Sigmoid colon (tissue), 7 donors: ENCODE measurements around the gene SPR. TPM values are rescaled to one million over a fixed set of nuclear protein-coding genes. Genes with fewer than 3 reads are reported as not detected.

ENCODE experiments used
- DNase-seq: peaks from one replicate; pipeline ENCODE4 v3.0.0-alpha.2; 2019
- H3K27ac ChIP-seq, 4 donors: fragments of 200-600 bp; sonication (generic); one replicate each; pipeline ENCODE4 v1.5.1; 2016 to 2019; ENCODE audit warnings: mild to moderate bottlenecking in 1 of 4
- H3K27me3 ChIP-seq, 3 donors: fragments of 200-600 bp; sonication (generic); one replicate each; pipeline ENCODE4 v1.5.1; 2019; ENCODE audit warnings: mild to moderate bottlenecking in 1 of 3
- H3K36me3 ChIP-seq, 4 donors: fragments of 200-600 bp; sonication (generic); one replicate each; pipeline ENCODE4 v1.5.1; 2016 to 2019
- H3K4me1 ChIP-seq, 4 donors: fragments of 200-600 bp; sonication (generic); one replicate each; pipeline ENCODE4 v1.5.1; 2017 to 2019
- H3K4me3 ChIP-seq, 4 donors: fragments of 200-600 bp; sonication (generic); one replicate each; pipeline ENCODE4 v1.5.1; 2017 to 2019; ENCODE audit warnings: mild to moderate bottlenecking in 2 of 4, moderate library complexity in 1 of 4
- H3K9me3 ChIP-seq, 4 donors: fragments of 200-600 bp in 3 of 4; sonication (generic) in 3 of 4; one replicate each; pipeline versions ENCODE4 v1.5.1 to v1.6.1; 2013 to 2019
- EP300 ChIP-seq, 4 donors: sonication (generic); formaldehyde crosslinking; IDR thresholded peaks; one replicate each; pipeline ENCODE4 v1.6.1; 2017; ENCODE audit warnings: antibody characterized with exemption in 4 of 4
- POLR2A ChIP-seq, 2 donors: fragments of 450-650 bp; IDR thresholded peaks; one replicate each; pipeline ENCODE4 v1.6.1; 2016; ENCODE audit warnings: antibody characterized with exemption in 2 of 2, mild to moderate bottlenecking in 2 of 2, moderate library complexity in 2 of 2
- POLR2AphosphoS5 ChIP-seq, 4 donors: sonication (generic); formaldehyde crosslinking; IDR thresholded peaks; one replicate each; pipeline ENCODE4 v1.6.1; 2017; ENCODE audit warnings: antibody characterized with exemption in 4 of 4
- WGBS, 2 donors: extraction: QIAGEN DNeasy Blood & Tissue Kit; methylation state at CpG; one replicate each; pipeline ENCODE4 v1.1.7; 2013; 5-methylcytosine and 5-hydroxymethylcytosine counted together
- intact Hi-C: fragments of 100-400 bp; cut with DNase I; formaldehyde crosslinking; loops from one replicate; pipeline ENCODE4 v1.15.1; 2023
- polyA plus RNA-seq, 3 donors: library from polyadenylated mRNA; stranded (reverse); fragments of 200-250 nt; gene quantifications; one replicate each; pipeline ENCODE4 v1.2.3, GENCODE V29; 2013
- total RNA-seq, 4 donors: library from RNA; depleted of rRNA; stranded (reverse); fragments of >200 nt; gene quantifications; one replicate each; pipeline ENCODE4 v1.1.0, GENCODE V29; 2016
- TF ChIP-seq, protein P1 (sequence below), 4 experiments: fragments of 450-650 bp in 3 of 4; fragments of 200-600 bp in 1 of 4; IDR thresholded peaks; one replicate each; pipeline ENCODE4 v1.5.1; 2016 to 2019; ENCODE audit warnings: antibody characterized with exemption in 4 of 4, mild to moderate bottlenecking in 3 of 4, moderate library complexity in 2 of 4
- donor health status: healthy with polysubstance abuse.
- donor health status: Bipolar disorder and iron deficiency.
- donor health status: healthy.

The SPR gene
- total and polyA plus RNA-seq, 7 donors: 31.0 to 69.8 (median 46.1) TPM

DNA sequence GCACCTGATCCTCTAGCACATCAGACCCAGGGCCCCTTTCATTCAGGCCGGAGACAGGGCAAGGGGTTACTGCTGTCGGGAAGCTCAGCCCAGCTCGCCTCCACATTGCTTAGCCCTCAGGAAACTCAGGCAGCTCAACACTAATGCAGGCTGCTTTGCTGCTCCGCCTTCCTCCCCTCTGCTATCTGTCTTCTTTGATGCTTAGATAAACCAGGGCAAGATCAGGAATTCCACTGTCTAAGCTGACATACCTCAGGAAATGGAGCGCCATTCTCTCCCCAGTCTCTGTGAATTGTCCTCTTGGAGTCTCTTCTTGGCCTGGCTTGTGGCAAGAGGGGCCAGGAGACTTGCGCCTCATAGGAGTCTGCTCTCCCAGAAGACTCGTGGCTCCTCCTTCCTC is 35.9 kb upstream of the SPR start:
- no peak overlapping the region for H3K4me3 ChIP-seq
- H3K36me3 ChIP-seq: no peaks in the 10 kb centered on the region
- H3K4me1 ChIP-seq: no peaks in the 10 kb centered on the region
- TF ChIP-seq, protein P1, sequence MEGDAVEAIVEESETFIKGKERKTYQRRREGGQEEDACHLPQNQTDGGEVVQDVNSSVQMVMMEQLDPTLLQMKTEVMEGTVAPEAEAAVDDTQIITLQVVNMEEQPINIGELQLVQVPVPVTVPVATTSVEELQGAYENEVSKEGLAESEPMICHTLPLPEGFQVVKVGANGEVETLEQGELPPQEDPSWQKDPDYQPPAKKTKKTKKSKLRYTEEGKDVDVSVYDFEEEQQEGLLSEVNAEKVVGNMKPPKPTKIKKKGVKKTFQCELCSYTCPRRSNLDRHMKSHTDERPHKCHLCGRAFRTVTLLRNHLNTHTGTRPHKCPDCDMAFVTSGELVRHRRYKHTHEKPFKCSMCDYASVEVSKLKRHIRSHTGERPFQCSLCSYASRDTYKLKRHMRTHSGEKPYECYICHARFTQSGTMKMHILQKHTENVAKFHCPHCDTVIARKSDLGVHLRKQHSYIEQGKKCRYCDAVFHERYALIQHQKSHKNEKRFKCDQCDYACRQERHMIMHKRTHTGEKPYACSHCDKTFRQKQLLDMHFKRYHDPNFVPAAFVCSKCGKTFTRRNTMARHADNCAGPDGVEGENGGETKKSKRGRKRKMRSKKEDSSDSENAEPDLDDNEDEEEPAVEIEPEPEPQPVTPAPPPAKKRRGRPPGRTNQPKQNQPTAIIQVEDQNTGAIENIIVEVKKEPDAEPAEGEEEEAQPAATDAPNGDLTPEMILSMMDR (IDR thresholded peaks at IDR 0.05): no peak
- no peak for TF ChIP-seq POLR2AphosphoS5 (IDR thresholded peaks at IDR 0.05)
- no peak for TF ChIP-seq EP300 (IDR thresholded peaks at IDR 0.05)
- TF ChIP-seq POLR2A (IDR thresholded peaks at IDR 0.05): no peak
- intact Hi-C loops: no loop called here
- DNase-seq: no peak
- H3K27ac ChIP-seq: no peak overlapping the region
- 68 to 84% methylated on average over 7 of the region's 7 CpGs for WGBS, 2 donors
- no peaks in the 10 kb centered on the region for H3K9me3 ChIP-seq
- H3K27me3 ChIP-seq: peaks cover 0 to 16% (median 4%) of the 10 kb centered on the region in 3 donors

DNA sequence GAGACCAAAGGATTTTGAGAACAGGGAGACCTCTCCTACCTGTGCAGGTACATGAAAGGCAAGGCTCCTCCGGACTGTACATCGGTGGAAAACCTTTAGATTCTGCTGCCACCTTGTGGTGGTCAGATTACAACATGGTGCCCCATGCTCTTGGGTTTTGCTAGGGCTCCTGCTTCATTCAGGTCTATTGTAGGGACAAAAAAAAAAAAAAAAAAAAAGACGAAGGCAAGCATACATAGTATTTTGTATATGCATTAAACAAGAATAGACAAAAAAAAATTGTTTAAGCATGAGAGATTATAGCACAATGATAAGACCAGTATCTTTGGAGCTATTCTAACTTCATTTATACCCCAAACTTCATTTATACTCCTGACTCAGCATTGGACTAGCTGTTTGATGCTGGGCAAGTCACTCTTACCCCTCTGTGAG is 27.4 kb upstream of the SPR start:
- 0 to 3% methylated on average over 3 of the region's 3 CpGs for WGBS, 2 donors
- Histone ChIP-seq H3K4me1 (peaks cover 0 to 10% (median 9%) of the 10 kb centered on the region in 4 donors), H3K27ac (no peak overlapping the region), H3K4me3 (no peak overlapping the region), H3K9me3 (no peaks in the 10 kb centered on the region), H3K27me3 (peaks cover 0 to 22% (median 6%) of the 10 kb centered on the region in 3 donors), H3K36me3 (no peaks in the 10 kb centered on the region)
- no peak for DNase-seq
- intact Hi-C loops: no loop called here
- no peak for TF ChIP-seq POLR2AphosphoS5 (IDR thresholded peaks at IDR 0.05)
- TF ChIP-seq, protein P1 (IDR thresholded peaks at IDR 0.05): peak in 3 of 4 experiments; percentile 16 to 40 (median 30)

DNA sequence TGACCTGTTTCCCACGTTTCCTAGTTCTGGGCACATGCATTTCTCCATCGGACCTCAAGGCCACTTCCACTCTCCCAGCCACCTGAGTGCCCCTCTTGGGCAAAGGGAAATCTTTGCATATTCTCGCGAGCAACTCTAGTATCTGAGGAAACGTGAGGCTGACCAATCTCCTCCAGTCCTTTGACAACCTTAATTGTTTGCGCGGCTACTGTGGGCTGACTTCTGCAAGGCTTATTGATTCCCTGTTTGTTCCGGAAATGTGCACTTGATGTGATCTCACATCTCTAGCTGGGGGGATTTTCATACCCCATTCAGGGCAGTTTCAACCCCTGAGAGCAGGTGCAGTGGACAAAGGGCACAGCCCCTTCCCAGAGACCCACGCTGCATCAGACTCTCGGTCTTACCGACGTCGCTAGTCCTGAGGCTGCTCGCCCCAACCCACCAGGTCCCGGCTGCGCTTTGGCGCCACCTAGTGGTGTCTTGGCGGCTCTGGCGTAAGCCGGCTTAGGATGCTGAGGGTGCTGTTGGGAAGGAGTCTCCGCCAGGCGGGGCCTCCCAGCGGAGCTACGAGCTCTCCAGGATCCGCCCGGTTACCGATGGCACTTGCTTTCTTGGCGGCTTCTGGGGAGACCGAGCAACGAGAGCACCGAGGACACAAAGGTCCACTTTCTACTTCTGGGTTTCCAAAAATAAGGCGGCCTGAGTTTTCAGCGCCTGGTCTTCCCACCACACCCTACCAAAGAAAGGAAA is 24.8 kb upstream of the SPR start:
- 2 to 6% methylated on average over 33 of the region's 33 CpGs for WGBS, 2 donors
- no peak overlapping the region for H3K27ac ChIP-seq
- peak overlapping the region in 2 of 4 donors; percentile 9 to 19 for H3K4me3 ChIP-seq
- H3K27me3 ChIP-seq: peaks cover 0 to 21% (median 3%) of the 10 kb centered on the region in 3 donors
- intact Hi-C loops: loop anchor here (1.0 kb wide), 1 partner anchor 92 kb away; no protein-coding TSS in a partner anchor
- no peaks in the 10 kb centered on the region for H3K9me3 ChIP-seq
- H3K4me1 ChIP-seq: peaks cover 0 to 10% (median 9%) of the 10 kb centered on the region in 4 donors
- no peak for TF ChIP-seq POLR2A (IDR thresholded peaks at IDR 0.05)
- TF ChIP-seq, protein P1 (IDR thresholded peaks at IDR 0.05): peak; percentile 68 to 98 (median 82)
- no peak for TF ChIP-seq EP300 (IDR thresholded peaks at IDR 0.05)
- no peaks in the 10 kb centered on the region for H3K36me3 ChIP-seq
- DNase-seq: peak; percentile 93

DNA sequence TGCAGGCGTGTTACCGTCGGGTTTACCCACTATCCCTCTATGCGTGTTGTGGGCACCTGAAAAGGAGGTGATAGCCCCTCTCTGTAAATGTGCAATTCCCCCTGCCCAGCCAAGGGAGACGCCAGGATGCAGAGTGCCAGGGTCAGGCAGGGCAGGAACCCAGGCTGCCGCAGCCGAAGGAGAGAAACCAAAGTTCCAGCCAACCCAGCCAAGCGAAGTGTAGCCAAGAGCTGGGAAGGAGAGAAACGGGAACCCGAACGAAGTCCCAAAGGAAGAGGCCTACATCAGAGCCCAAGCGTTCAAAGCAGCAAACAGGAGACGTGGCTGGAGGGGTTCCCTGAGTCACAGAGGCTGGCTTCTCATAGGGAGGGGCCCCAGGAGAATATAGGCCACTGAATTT is 24.2 kb upstream of the SPR start:
- Histone ChIP-seq H3K36me3 (no peaks in the 10 kb centered on the region), H3K4me1 (peaks cover 0 to 10% (median 9%) of the 10 kb centered on the region in 4 donors), H3K27me3 (peaks cover 0 to 21% (median 3%) of the 10 kb centered on the region in 3 donors), H3K27ac (no peak overlapping the region), H3K9me3 (no peaks in the 10 kb centered on the region), H3K4me3 (no peak overlapping the region)
- TF ChIP-seq EP300 (IDR thresholded peaks at IDR 0.05) (no peak), POLR2A (IDR thresholded peaks at IDR 0.05) (no peak), POLR2AphosphoS5 (IDR thresholded peaks at IDR 0.05) (no peak)
- TF ChIP-seq, protein P1 (IDR thresholded peaks at IDR 0.05): no peak
- WGBS, 2 donors: 43 to 51% methylated on average over 13 of the region's 13 CpGs
- no peak for DNase-seq
- intact Hi-C loops: no loop called here
